ENCODE results near the gene TPRA1. TPM values are rescaled to one million over a fixed set of nuclear protein-coding genes. Genes with fewer than 3 reads are reported as not detected.
"Not testable (repeated sequence)": the region's sequence is repeated elsewhere in the genome, so short reads cannot be mapped to it uniquely, and the experiment has no call there.

The TPRA1 gene
- total RNA-seq, 1 donor from 2014 or later = 17.1 TPM

DNA sequence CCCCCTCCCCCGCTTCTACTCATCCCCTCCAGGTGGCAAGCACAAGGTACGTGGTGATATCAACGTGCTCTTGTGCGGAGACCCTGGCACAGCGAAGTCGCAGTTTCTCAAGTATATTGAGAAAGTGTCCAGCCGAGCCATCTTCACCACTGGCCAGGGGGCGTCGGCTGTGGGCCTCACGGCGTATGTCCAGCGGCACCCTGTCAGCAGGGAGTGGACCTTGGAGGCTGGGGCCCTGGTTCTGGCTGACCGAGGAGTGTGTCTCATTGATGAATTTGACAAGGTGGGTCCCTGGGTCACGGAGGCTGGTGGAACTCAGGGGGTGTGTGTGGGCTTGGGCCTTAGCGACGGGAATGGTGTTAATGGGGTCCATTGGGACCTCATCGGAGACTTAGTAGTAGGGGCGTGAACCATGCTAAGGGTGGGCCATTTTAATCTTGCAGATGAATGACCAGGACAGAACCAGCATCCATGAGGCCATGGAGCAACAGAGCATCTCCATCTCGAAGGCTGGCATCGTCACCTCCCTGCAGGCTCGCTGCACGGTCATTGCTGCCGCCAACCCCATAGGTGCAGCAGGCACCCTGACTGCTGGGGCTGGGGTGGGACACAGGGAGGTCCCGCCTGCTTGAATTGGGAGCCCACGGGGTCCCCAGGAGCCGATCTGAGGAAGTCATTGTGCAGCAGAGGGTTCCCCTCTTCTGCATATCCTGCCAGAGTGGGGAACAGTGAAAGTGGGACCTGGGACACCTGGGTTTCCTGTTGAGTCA, 26.5 kb upstream of the TPRA1 start:
- FAIRE-seq (no peak), DNase-seq (ENCODE audit: low spot score in 2 of 2) (no peak)

DNA sequence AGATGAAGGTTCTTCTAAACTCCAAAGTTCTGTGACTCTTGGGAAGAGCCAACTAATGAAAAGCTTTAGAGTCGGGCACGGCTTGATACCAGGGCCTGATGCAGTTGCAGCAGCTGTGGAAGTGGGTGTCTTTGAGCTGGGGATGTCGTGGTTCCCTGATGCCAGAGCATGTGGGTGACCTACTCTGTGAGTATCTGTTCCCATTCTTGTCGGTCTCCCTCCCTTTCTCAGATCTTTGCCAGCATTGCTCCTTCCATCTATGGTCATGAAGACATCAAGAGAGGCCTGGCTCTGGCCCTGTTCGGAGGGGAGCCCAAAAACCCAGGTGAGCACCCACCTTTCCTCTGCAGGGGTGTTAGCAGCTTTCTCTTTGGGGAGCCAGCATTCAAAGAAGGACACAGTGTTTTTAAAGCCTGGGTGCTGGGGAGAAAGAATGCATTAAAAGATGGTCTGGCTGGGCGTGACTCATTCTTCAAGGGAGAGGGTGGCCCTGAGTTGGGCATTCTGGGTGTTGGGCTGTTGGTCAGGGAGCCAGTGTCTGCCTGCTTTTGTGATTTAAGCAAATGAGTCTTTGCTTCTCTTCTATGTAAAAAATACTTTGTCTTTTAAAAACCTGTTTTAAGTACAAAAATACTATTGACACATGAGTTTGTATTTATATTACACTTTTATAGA, 25.2 kb upstream of the TPRA1 start:
- FAIRE-seq = no peak

DNA sequence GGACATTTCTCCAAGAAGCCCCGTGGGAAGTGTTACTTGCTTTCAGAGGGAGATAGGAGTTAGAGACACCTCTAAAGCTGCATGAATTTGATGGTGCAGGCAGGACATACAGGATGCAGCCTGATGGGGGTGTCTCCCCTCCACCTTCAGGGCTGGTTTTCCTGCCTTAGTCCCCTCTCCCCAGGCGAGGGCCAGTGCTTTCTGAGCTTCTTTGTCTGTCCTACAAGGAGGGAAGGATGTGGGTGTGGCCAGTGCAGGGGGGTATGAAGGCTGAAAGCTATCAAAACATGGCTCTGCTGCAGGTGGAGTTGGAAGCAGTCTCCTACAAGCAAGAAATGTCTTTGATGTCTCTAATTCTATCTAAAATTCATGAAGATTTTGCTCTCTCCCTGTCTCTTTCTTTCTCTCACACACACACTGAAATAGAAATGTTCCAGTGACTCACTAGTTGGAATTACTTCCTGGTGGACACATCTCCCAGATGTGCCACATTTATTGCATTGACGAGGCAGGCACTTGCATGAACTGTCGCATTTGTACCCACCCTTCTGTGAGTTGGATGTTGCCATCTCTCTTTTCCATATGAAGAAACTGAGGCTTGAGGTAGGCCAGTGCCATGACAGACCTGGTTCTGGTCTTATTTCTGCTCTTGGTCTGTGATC, 24.5 kb upstream of the TPRA1 start:
- no peak for DNase-seq (ENCODE audit: low spot score in 2 of 2)
- no peak for FAIRE-seq

More for the DNA sequence above, 25.2 kb upstream of the TPRA1 start:
- DNase-seq (ENCODE audit: low spot score in 2 of 2) = no peak

DNA sequence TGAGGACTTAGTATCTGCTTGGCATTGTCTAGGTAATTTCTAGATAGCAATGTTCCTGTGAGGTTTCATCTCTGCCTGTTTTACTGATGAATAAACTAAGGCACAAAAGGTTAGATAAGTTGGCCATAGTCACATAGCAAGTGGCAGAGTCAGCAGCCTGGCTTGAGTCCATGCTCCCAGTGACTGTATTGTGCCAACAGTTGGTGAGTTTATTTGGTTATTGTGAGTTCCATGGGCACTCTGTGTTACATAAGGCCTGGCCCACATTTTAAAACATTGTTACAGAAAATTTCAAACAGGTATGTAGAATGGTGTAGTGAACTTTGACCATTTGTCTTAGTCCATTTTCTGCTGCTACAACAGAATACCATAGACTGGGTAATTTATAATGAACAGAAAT, 22.9 kb upstream of the TPRA1 start:
- FAIRE-seq (no peak), DNase-seq (ENCODE audit: low spot score in 2 of 2) (no peak)

DNA sequence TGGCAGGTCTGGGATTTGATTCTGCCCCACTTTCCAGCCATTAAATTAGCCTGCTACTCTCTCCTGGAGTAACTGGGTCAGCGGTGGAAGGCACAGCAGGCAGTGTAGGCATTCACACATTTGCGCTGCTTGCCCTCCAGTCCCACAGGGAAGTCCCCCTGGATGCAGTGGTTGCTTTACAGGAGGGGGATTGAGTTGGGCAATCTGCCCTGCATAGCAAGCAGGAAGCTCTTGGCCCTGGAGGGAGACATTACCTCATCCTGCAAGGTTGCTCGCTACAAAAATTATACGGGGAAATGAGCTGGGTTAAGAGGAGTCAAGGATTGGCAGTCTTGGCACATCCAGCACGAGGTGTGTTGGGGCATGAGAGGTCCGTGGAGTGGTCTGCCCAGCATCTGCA, 22.4 kb upstream of the TPRA1 start:
- DNase-seq (ENCODE audit: low spot score in 2 of 2) = no peak

DNA sequence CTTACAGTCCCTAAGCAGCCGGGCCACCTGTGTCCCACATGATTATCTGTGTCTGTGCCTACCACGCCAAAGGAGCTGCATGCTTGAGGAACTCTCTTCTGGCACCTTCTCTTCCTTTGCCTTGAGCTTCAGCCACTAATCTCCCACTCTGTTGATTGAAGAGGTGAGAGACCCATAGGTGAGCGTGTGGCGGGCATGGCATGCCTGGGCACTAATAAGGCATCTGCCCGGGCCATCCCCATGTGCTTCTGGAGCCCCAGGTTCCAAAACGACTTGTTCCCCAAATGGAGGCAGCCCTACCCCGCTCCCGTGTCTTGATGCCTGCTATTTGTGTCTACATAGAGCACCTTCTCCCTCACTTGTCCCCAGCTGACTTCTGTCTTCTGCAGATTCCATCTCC, 20.7 kb upstream of the TPRA1 start:
- no peak for FAIRE-seq
- DNase-seq (ENCODE audit: low spot score in 2 of 2) = no peak

More for the DNA sequence above, 22.4 kb upstream of the TPRA1 start:
- no peak for FAIRE-seq

DNA sequence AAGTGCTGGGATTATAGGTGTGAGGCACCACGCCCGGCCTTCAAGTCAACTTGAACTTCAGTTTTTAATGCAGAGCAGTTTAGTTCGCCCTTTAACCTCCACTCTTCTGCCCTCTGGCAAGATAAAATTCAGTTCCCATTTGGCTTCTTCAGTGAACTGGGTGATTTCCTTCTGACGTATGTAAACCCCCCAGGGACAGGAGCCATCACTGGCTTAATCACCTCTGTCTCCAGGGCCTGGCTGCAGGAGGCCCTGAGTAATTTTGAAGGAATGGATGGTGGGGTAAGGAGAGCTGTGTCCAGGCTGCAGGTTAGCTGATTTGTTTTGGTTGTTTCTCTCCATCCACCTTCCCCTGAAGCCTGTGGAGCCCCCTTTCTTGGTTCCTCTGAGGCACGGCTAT, 19.6 kb upstream of the TPRA1 start:
- DNase-seq (ENCODE audit: low spot score in 2 of 2) = no peak
- FAIRE-seq = no peak

DNA sequence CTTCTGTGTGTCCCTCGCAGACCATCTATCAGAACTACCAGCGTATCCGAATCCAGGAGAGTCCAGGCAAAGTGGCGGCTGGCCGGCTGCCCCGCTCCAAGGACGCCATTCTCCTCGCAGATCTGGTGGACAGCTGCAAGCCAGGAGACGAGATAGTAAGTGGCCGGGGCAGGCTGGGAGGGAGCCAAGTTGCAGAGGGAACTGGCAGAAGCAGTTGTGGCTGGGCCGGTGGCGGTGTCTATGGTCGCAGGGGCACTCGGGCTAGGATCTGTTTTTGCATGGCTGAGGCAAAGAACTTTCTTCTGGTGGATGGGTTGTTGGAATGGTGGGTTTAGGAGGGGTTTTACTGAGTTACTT, 17.8 kb upstream of the TPRA1 start:
- no peak for FAIRE-seq
- no peak for DNase-seq (ENCODE audit: low spot score in 2 of 2)

DNA sequence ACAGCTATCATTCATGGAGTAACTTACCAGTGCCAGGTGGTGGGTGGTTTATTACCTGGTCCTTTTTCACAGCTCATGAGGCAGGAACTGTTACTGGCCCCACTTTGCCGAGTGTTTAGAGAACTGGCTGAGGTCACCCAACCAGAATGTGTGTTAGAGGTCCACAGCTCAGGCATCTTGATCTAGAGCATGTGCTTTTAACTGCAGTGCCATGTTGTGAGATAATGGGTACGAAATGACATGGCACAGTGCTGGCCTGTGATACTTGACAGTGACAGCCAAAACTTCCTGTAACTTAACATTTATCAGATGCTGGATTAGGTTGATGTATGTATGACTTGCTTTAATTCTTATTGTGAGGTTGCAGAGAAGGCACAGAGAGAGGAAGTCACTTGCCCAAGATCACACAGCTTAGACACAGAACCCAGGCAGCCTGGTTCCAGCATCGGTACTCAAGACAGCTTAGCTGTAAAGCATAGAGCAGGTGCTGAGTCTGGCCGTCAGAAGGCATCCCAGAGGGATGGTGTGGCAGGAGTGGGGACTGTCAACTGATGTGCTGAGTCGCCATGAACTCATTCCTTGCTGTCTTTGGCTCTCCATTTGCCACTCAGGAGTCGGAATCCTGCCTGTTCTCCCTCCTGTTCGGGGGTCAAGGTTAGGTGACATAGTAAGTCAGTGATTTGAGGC, 17.3 kb upstream of the TPRA1 start:
- FAIRE-seq = no peak
- no peak for DNase-seq (ENCODE audit: low spot score in 2 of 2)

DNA sequence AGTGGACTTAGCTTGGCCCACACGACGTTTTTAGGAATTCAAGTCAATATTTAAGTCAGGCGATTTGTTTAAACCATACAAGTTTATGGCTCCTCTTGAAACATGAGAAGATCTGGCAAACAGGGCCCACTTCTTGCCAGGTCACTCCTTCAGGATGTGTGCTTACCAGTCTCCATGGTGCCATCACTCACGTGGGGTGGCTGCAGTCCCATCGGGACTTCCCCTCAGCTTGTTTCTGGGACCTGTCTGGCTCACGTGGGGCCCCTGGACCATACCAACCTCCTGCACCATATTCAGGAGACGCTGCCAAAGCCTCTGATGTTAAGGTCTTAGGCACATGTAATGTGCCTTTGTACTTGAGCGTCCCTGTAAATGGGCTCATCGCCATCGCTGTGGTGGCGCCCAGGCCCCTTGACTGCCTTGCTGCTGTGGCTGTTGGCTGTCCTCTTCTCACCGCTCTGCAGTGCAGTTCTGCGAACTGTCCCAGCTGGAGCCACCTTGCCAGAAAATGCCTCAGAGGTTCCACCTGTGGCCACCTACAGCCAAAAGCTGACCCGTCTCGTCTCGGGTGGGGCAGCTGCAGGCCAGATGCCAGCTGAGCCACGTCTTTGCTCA, 16.6 kb upstream of the TPRA1 start:
- no peak for FAIRE-seq

DNA sequence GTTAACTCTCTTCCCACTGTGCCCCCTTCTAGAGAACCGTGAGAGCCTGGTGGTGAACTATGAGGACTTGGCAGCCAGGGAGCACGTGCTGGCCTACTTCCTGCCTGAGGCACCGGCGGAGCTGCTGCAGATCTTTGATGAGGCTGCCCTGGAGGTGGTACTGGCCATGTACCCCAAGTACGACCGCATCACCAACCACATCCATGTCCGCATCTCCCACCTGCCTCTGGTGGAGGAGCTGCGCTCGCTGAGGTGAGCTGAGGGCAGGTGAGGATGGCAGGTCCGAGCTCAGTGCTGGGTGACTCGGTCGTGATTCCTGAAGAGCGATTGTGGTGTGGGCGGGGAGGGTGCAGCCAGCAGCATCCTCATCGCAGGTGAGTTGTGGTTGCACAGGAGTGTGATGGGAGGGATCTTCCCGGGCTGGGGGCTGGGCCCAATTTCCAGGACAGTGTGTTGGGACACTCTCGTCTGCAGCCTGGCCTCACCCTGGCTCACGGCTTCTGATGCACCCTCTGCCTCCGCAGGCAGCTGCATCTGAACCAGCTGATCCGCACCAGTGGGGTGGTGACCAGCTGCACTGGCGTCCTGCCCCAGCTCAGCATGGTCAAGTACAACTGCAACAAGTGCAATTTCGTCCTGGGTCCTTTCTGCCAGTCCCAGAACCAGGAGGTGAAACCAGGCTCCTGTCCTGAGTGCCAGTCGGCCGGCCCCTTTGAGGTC, 15.7 kb upstream of the TPRA1 start:
- DNase-seq (ENCODE audit: low spot score in 2 of 2) (no peak), FAIRE-seq (no peak)

More for the DNA sequence above, 16.6 kb upstream of the TPRA1 start:
- no peak for DNase-seq (ENCODE audit: low spot score in 2 of 2)

DNA sequence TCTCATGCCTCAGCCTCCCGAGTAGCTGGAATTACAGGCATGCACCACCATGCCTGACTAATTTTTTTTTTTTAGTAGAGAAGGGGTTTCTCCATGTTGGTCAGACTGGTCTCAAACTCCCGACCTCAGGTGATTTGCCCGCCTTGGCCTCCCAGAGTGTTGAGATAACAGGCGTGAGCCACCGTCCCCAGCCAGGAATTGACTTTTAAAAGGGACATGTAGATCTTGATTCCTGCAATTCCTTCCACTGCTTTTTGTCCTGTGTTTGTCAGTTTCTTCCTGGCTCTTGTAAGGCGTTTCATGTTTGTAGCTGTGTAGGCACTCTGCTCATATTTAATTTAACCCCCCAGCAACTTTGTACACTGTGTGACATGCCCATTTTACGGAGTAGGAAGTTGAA, 15.0 kb upstream of the TPRA1 start:
- not testable (repeated sequence) for DNase-seq (ENCODE audit: low spot score in 2 of 2); FAIRE-seq

DNA sequence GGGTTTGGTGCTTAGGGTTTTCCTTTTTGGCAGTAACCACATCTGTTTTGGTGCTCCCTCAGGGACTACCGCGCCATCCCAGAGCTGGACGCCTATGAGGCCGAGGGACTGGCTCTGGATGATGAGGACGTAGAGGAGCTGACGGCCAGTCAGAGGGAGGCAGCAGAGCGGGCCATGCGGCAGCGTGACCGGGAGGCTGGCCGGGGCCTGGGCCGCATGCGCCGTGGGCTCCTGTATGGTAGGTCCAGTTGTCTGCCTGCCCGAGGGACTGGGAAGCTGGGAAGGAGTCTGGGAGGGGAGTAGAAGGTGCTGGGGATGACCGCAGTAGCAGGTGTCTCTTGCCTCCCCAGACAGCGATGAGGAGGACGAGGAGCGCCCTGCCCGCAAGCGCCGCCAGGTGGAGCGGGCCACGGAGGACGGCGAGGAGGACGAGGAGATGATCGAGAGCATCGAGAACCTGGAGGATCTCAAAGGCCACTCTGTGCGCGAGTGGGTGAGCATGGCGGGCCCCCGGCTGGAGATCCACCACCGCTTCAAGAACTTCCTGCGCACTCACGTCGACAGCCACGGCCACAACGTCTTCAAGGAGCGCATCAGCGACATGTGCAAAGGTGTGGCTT, 14.1 kb upstream of the TPRA1 start:
- FAIRE-seq (no peak), DNase-seq (ENCODE audit: low spot score in 2 of 2) (no peak)

DNA sequence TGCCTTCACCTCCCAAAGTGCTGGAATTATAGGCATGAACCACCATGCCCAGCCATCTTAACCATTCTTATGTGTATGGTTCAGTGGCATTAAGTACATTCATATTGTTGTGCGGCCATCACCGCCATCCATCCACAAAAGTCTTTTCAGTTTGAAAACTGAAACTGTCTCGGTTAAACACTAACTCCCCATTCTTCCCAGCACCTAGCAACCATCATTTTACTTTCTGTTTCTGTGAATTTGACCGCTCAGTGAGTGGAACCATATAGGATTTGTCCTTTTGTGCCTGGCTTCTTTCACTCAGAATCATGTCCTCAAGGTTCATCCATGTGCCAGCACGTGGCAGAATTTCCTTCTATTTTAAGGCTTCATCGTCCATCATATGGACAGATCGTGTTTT, 13.5 kb upstream of the TPRA1 start:
- DNase-seq (ENCODE audit: low spot score in 2 of 2) (no peak), FAIRE-seq (no peak)

DNA sequence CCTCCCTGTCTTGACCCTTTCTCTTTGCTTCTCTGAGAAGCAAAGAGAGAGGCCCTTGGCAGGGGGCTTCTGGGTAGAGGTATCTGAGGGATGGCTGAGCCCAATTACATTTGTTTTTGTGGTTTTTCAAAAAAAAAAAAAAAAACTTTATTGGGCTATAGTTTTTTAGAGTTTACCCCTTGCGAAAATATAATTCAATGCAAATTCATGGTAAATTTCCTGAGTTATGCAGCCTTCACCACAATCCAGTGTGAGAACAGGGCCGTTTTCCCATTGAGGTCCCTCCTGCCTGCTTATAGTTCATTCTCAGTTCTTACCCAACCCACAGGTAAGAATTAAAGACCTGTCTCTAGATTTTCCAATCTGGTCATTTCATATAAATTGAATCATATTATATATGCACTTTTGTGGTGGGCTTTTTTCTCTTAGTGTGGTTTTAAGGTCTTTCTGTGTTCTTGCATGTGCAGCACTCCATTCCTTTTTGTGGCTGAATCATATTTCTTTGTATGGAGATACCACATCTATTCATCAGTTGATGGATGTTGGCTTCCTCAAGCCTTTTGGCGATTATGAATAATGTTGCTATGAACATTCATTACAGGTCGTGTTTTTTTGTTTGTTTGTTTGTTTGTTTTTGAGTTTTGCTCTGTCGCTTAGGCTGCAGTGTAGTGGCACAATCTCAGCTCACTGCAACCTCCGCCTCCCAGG, 10.4 kb upstream of the TPRA1 start:
- FAIRE-seq = no peak
- no peak for DNase-seq (ENCODE audit: low spot score in 2 of 2)

DNA sequence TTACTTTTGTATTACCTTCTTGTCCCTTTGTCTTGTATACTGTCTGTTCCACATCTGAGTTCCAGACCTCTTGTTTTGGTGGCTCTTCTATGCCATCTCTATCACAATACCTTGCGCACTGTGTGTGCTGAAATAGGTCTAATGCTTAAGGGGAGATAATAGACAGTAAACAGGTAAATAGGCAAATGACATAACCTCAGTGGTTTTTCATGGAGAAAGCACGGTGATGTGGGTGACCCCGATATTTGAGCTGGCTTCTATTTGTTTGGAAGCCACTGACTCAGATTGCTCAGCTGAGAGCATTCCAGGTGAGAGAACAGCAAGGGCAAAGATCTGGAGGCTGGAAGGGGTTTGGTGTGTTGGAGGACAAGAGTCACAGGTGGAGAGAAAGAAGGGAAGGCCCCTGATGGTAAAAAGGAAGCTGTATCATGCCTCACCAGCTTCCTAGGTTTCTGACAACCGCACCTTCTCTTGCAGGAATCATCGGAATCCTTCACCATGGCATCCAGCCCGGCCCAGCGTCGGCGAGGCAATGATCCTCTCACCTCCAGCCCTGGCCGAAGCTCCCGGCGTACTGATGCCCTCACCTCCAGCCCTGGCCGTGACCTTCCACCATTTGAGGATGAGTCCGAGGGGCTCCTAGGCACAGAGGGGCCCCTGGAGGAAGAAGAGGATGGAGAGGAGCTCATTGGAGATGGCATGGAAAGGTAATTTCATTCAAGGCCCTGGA, 8.5 kb upstream of the TPRA1 start:
- DNase-seq (ENCODE audit: low spot score in 2 of 2) = no peak
- no peak for FAIRE-seq

DNA sequence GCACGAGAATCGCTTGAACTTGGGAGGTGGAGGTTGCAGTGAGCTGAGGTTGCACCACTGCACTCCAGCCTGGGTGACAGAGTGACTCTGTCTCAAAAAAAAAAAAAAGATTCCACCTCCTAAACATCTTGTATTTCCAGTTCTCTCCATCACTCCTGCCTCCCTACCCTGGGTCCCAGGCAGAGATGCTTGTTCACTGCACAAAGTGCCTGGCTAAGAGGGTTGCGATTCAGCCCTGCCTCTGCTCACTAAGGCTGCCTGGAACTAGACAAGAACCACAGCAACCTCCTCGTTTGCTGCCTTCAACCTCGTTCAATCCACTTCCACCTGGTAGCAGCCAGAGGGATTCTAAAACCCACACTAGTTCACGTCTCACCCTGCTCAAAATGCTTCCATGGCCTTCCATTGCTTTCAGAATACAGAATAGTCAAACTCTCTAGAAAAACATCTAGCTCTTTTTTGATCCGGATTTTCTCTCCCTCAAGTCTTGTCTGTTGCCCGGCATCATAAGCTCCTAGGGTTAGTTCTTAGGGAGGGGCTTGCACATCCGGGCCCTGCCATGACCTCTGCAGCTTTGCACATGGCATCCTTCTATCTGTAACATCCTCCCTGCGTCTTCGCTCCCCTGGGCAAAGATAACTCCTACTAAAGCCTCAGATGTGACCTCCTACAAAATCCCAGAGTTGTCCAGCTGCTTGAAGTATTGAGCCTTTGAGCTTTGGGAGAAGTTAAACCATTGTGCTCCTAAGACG, 6.7 kb upstream of the TPRA1 start:
- DNase-seq (ENCODE audit: low spot score in 2 of 2) (no peak), FAIRE-seq (no peak)

DNA sequence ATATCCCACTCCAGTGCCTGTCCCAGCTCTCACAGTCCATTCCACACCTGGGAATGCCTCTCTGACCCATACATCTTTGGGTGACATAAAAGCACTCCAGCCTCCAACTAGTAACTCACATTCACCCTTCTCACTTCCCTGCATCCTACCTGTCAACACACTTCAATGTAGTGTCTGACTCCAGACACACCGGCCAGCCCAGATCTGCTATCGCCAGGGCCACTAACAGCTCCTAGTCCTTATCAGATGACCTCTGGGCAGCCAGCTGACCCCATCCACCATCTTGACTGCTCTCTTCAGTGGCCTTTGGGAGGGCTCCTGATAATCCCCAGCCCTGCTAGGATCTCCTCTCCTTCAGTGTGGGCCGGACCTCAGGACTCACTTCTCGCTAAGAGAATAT, 4.8 kb upstream of the TPRA1 start:
- no peak for FAIRE-seq

More for the DNA sequence above, 4.8 kb upstream of the TPRA1 start:
- DNase-seq (ENCODE audit: low spot score in 2 of 2) = no peak

Data from frontal cortex (tissue), 4 donors.